SIG-M5 treated with dmso at 0.1 percent for 504 hours (cell line): ENCODE measurements around the gene OSR1.
"Not testable (repeated sequence)": the region's sequence is repeated elsewhere in the genome, so short reads cannot be mapped to it uniquely, and the experiment has no call there.

ENCODE experiments used
- DNase-seq: peaks from one replicate; lab custom pipeline; 2025; ENCODE audit not compliant: unreplicated experiment; lab: John Stamatoyannopoulos, UW

OSR1 gene

DNA sequence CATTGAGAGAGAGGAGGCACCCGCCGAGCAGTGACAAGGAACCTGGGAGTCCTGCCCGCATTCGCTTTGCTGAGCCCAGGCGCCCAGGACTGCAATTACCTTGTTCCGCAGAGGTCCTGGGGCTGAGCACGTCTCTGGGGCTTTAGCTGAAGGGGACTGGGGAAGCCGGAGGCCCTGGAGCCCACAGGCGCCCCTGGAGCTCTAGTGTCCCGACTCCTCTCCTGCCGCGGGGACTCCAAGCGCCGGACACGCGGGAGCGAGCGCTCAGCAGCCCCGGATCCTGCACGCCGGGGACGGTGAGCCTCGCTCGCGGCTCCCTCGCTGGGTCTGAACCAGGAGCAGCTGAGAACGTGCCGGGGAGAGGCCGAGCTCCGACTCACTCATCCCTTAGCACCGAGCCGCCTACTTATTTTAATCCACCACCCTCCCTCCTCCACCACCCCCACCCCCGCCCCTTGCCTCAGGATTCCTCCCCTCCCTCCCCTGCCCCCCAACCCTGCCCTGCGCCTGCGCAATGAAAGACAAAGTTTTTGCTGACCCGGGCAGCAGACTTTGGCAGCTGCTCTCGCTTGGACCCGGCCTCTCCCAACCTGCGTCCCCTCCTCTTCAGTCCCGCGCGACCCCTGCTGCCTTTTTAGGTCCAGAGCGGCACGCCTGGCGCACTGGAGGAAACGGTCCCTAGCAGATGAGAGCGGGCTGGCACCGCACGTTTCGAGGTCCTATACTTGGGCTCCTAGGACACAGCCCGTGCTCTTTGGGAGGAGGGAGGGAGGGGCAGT, at the start of gene OSR1:
OSR1 (minus strand) TSS at position 382 of the 779 bp plus-strand sequence. CDS start 4,818 bp downstream, outside the sequence.
- no peak for DNase-seq

DNA sequence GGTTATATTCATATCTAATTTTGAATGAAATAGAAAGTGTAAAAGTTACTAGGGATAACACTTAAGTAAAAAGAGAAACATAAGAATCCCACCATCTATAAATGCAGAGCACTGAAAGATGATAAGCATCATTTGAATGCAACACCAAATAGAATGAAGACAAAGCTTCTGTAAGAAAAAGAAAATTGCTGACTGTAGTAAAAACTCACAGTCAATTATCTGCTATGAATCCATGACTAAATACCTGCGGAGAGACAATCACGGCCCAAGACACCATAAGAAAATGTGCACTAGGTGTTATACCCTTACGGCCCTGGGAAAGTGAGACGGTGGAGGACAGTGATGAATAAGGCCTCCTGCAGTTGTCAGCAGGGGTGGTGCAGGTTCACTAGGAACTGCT, 45.4 kb upstream of the OSR1 start:
- DNase-seq = no peak

DNA sequence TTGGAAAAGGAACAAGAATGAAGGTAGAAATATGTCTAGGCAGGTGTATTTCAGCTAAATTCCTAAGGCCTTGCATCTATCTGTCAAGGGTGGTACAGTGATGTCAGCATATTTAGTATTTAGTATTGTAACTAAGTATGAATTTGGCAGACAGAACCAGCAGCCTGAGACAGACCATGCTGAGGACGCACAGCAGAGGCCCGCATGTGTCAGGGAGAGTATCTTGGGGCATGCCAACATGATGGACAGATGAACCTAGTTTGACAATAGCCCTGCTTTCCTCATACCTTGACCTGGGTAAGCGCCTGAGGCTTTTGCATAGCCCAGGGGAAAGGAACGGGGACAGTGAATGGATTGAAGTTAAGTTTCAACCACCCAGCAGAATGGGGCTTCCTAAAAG, 33.8 kb upstream of the OSR1 start:
- DNase-seq = no peak

- not testable (repeated sequence) for DNase-seq
These were observed 31.0 kb upstream of the OSR1 start for GRCh38 chr2:19389469-19389868.

DNA sequence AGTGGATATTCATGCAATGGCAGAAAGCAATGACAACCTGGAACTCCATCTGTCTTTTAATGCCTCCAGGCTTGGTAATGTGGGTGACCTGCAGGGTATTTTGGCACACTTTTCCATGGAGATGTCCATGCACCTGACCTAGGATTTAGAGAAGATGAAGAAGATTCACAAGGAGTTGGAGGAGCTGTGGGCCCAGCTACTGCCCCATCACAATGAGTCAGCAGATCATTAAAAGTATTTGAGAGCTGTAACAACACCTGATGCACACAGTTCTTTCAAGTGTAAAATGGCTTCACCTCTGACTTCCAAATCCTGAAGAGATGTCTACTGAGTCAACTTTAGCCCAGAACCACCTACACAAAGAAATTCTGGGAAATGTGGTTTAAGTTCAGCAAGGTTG, 22.1 kb upstream of the OSR1 start:
- DNase-seq = no peak

DNA sequence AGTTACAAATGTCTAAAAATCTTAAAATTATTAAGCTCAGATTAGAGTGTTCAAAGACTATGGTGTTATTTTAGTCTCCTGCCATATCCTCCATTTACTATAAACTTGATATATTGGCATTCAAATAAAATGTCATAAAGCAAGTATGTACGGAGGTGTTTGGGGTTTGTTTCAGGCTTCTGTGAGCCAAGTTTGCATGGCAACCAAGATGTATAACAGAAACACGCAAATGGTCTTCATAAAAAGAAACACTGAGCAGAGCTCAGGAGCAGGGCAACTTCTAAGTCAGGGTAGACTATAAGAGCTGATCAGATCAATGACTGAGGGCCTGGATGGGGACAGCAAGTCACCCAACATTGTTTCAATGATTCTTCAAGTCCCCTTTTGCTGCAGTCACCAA, 20.5 kb upstream of the OSR1 start:
- no peak for DNase-seq

GRCh38 chr2:19377717-19378116, 19.3 kb upstream of the OSR1 start:
- DNase-seq = no peak

DNA sequence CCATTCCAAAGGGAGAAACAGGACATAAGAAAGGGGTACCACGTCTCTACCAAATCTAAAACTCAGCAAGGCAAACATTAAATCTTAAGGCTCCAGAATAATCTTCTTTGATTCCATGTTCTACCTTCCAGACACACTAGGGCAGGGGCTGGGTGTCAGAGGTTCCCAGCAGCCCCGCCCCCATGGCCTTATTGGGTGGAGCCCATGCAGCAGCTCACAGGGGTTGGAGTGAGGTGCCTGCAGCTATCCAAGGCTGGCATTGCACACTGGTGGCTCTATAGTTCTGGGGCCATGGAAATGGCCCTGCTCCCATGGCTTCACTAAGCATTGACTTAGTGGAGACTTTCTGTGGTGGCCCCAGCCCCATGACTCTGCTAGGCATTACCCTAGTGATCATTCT, 14.9 kb upstream of the OSR1 start:
- no peak for DNase-seq

DNA sequence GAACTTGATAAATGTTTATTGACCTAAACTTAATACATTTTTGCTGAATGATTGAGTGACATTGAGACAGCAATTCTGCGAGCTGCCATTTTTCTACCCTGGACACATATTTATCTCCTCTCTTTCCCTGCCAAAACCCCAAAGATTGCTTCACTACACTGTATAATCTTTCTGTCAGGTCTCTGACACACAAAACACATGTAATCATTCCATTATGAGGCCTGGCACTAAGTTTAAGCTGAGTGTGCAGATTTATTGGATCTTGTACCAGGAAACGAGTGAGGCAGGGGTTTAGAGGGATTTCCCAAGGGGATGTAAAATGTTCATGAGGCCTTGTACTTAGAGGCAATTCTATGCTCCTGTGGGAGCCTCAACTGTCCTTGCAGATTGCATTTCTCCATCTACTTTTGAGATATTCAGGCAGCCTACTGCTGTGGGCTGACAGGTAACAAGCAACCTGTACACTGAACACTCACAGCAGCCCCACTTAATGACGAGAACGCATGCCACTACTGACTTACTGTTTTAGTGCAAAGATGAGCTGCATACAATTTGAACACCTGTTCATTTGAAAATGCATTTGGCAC, 13.7 kb upstream of the OSR1 start:
- DNase-seq = no peak

- no peak for DNase-seq
These were observed 11.0 kb upstream of the OSR1 start for GRCh38 chr2:19369341-19369955.

GRCh38 chr2:19368760-19369159, 10.3 kb upstream of the OSR1 start:
- no peak for DNase-seq

GRCh38 chr2:19367326-19367725, 8.9 kb upstream of the OSR1 start:
- no peak for DNase-seq

DNA sequence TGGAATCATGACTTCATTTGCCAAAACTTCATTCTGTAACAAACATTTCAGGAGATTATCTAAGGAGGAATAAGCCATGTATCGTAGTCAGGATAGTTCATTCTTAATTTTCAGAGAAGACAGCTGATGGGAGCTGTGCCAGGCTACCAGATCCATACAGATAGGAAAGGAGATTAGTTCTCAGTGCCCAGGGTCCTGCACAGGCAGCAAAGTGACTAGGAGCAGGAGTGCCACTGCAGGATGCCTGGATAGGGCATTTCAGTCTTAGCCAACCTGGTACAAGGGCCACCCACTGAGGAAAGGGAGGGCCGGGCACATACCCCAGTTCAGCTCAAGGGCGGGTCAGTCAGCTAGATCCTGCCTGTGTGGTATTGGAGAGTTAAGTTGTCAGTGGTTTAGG, 6.7 kb upstream of the OSR1 start:
- DNase-seq = no peak

- no peak for DNase-seq
These were observed 5.6 kb upstream of the OSR1 start for GRCh38 chr2:19364014-19364413.

DNA sequence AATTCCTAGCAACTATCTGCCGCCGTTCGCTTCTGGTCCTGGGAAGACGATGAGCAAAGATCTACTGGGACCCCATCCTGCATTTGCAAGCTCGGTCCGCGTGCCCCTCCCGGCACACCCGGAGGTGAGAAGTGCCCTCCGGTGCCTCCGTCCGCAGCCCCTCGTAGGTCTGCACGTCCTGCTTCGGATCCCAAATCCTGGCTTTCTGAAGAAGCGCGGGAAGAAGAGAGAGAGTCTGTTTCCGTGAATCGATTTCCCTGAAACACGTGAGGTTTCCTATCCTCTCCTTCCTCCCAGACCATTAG, 5.0 kb upstream of the OSR1 start:
- no peak for DNase-seq

DNA sequence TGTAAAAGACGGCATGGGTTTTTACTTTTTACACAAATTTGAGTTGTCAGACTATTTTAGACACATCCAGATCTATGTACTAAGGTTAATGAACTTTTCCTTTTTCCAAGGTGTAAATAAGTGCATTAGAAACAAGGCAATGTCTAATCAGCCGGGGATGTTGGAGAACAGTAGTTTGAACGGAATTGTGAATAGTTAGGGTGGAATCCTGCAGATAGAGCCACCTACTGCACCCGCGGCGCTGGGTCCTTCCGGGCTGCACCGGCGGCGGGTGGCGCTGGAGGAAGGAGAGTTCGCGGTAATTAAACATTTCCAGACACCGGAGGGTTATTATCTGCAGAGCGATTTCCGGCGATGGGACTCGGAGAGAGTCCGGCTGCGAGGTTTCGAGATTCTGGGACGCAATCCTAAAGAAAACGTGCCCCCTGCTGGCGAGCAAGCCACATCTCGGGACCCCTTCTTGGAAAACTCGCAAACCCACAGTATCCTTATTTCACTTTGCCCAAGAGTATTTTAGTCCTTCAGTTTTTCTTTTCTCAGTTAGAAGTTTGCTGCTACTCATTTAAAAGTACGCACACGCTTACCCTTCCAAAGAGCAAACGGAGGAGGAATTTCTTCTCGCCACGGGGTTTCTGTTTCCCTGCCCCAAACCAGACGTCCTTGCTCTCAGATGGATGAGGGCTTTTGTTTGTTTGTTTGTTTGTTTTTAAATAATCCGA, 4.5 kb upstream of the OSR1 start:
- DNase-seq = peak; percentile 58

DNA sequence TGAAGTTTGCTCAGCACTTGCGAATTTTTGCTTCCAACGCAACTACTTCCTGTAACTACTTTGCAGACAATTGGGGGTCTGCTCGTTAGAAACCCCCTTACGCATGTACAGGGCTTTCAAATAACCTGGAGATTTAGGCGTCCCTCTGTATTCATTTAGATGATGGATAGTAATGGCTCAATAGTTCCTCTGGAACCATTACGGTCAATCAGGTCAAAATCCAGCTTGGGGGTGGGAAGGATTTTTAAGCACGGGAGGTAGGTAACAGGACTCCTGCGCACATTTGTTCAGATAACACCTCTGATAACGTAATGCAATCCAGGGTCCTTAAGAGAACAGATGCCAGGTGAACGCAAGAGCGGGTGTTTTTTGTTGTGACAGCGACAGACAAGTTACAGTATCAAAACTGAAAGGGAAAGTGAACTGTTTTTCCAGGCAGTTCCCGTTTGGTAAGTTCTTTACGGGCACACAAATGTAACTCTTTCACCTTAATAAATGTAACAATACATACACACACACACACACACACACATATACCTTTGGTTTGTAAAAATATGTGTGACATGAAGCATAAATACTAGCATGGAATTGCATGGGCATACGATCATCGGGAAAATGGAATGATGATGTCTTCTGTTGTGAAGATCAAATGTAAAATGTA, 3.8 kb upstream of the OSR1 start:
- peak; percentile 51 for DNase-seq

DNA sequence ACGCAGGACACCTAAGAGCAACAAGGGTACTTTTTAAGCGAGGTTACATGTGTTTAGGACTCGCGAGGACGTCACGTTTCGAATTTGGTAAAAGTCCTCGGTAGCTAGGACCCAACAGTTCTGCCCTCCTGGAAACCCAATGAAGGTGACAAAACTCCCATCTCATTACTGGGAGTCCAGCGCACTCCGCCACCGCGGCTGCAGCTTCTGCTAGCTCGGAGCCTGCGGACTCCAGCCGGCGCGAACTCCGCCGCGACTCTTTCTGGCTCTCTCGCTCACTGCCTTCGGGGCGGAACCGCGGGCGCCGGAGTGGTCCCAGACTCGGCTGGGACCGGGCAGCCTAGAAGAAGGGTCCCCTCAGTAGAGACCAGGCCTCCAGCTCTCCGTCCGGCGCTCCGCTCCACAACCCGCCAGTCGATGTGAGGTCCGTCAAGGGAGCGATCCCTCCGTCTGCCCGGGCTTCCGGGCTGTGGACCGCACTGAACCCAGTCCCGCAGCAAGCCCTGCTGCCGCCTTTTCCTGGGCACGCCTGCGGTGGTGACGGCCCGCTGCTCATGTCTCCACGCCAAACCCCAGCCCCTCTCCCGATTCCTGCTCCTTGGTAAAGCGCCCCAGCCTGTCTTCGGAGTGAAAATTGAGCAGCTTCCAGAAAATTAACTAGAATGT, 3.0 kb upstream of the OSR1 start:
- no peak for DNase-seq

GRCh38 chr2:19360966-19361321, 2.5 kb upstream of the OSR1 start:
- DNase-seq = no peak

DNA sequence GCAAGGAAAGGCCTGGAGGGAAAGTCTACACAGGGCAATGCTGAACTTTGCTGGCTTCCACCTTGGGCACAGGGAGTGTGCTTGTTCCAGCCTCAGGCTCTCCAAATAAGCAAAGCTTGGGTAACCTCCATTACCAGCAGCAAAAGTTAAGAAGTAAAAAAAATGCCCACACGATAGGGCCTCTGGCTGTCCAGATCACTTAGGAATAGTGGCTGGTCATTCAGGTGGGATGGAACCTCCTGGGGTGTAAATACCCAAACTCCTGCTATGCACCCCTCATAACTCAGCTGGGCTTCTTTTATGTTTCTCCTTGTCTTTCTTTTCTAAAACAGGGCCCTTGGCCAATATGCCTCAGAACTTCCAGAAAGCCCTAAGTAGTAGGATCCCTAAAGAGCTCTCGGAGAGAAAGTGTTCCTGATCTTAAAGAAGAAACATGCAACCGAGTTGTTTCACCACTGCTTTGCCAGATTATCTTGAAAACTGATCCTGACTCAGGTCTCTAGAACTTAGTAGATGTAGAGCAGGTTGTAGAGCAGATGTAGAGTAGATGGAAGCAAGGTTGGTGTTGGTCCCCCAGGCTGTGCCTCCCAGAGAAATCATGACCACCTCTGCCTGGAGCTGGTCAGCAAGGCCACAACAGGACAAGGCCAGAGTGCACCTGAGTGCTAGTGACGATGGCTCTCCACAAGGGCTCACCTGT, 2.0 kb upstream of the OSR1 start:
- DNase-seq = no peak
